Measurements from ENCODE around the gene CAMTA1.

- TF ChIP-seq CTCF (IDR thresholded peaks at IDR 0.05; ENCODE audit: borderline replicate concordance, extremely low read depth, low read length, poor library complexity, severe bottlenecking) = no peak
- no peak for TF ChIP-seq EZH2 (IDR thresholded peaks at IDR 0.05; ENCODE audit: borderline replicate concordance, low read depth, low read length, severe bottlenecking)
These were observed 788.2 kb downstream of the CAMTA1 start for GRCh38 chr1:7573481-7573880.

All from DND-41 (cell line).